Measurements from ENCODE around the gene FAM174C.

Gene FAM174C

DNA sequence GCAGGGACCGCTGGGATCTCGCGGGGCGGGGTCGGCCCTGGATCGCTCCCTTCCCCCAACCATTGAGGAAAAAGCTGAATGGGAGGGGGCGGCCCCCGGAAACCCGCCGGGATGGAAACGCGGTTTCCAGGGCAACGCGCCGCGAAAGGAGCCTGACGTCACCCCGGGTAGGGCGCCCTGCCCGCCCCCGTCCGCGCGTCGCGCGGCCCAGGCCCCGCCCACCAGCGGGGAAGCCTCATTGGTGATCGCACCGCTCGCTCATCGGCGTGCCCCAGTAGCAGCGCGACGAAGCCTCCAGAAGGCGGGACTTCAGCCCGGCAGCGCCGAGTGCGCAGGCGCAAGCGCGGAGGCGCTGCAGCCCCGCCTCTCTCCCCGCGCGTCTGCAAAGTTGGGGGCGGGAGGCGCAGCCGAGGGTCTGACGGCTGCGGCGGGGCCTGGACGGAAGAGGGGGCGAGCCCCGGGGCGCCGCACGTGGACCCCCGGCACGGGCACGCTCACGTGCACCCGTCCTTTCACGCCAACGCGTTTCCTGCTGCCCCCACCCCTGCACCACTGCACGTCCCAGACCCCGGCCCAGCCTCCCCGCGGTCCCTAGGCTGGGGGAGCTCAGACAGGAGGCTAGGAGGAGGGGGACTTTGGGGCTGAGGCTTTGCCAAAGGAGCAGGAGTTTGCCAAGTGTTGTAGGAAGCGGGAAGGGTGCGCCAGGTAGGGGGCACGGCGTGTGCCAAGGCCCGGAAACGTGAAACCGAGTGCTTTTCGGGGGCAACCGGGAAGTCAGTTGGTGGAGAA is 14.4 kb upstream of the FAM174C start:
- peak overlapping the region; percentile 83 for H3K4me3 ChIP-seq (ENCODE audit: low read length)
- DNase-seq (ENCODE audit: low read depth) = peak; percentile 99
- H3K27me3 ChIP-seq (replicated peaks; ENCODE audit: control insufficient read depth, insufficient read depth, low read length) = no peaks in the 10 kb centered on the region
- peaks cover 56% of the 10 kb centered on the region for H3K4me1 ChIP-seq (ENCODE audit: control insufficient read depth, insufficient read depth, low read length)
- H3K9me3 ChIP-seq (ENCODE audit: control insufficient read depth, low read length) = no peaks in the 10 kb centered on the region
- peak overlapping the region; percentile 90 for H3K9ac ChIP-seq (ENCODE audit: low read length)
- H3K36me3 ChIP-seq (ENCODE audit: control insufficient read depth, insufficient read depth, low read length, severe bottlenecking) = peaks cover 26% of the 10 kb centered on the region

GRCh38 chr19:1261538-1261797 is 13.9 kb upstream of the FAM174C start:
- peaks cover 21% of the 10 kb centered on the region for H3K36me3 ChIP-seq (ENCODE audit: control insufficient read depth, insufficient read depth, low read length, severe bottlenecking)
- H3K9ac ChIP-seq (ENCODE audit: low read length) = peak overlapping the region; percentile 90
- no peaks in the 10 kb centered on the region for H3K9me3 ChIP-seq (ENCODE audit: control insufficient read depth, low read length)
- peak; percentile 39 for DNase-seq (ENCODE audit: low read depth)
- no peaks in the 10 kb centered on the region for H3K27me3 ChIP-seq (replicated peaks; ENCODE audit: control insufficient read depth, insufficient read depth, low read length)
- H3K4me3 ChIP-seq (ENCODE audit: low read length) = peak overlapping the region; percentile 83
- H3K4me1 ChIP-seq (ENCODE audit: control insufficient read depth, insufficient read depth, low read length) = peaks cover 59% of the 10 kb centered on the region

GRCh38 chr19:1261798-1262622 is 13.3 kb upstream of the FAM174C start:
- peak overlapping the region; percentile 90 for H3K9ac ChIP-seq (ENCODE audit: low read length)
- H3K4me3 ChIP-seq (ENCODE audit: low read length) = peak overlapping the region; percentile 83
- DNase-seq (ENCODE audit: low read depth) = peak; percentile 64
- H3K9me3 ChIP-seq (ENCODE audit: control insufficient read depth, low read length) = no peaks in the 10 kb centered on the region
- H3K36me3 ChIP-seq (ENCODE audit: control insufficient read depth, insufficient read depth, low read length, severe bottlenecking) = peaks cover 16% of the 10 kb centered on the region
- peaks cover 55% of the 10 kb centered on the region for H3K4me1 ChIP-seq (ENCODE audit: control insufficient read depth, insufficient read depth, low read length)
- no peaks in the 10 kb centered on the region for H3K27me3 ChIP-seq (replicated peaks; ENCODE audit: control insufficient read depth, insufficient read depth, low read length)

GRCh38 chr19:1262623-1263123 is 12.7 kb upstream of the FAM174C start:
- DNase-seq (ENCODE audit: low read depth) = peak; percentile 61

DNA sequence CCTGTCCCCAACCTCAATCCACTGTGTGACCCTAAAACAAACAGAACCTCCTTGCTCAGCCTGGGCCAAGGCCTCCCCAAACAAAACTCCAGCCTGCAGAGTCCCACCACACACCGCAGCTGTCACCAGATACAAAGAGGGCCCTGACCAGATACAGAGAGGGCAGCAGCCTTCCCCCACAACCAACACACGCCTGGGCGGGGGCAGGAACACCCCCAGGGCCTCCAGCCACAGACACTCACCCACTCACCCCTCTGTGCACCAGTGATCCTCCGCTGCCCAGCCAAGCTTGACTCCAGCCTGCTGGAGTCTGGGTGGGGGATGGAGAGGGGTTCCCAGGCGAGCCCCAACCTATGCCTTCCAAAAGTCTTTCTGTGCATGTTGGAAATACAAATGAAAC is 12.1 kb upstream of the FAM174C start:
- peaks cover 55% of the 10 kb centered on the region for H3K4me1 ChIP-seq (ENCODE audit: control insufficient read depth, insufficient read depth, low read length)
- no peak for DNase-seq (ENCODE audit: low read depth)
- H3K36me3 ChIP-seq (ENCODE audit: control insufficient read depth, insufficient read depth, low read length, severe bottlenecking) = peaks cover 4% of the 10 kb centered on the region
- H3K27me3 ChIP-seq (replicated peaks; ENCODE audit: control insufficient read depth, insufficient read depth, low read length) = no peaks in the 10 kb centered on the region
- no peak overlapping the region for H3K9ac ChIP-seq (ENCODE audit: low read length)
- H3K4me3 ChIP-seq (ENCODE audit: low read length) = no peak overlapping the region
- no peaks in the 10 kb centered on the region for H3K9me3 ChIP-seq (ENCODE audit: control insufficient read depth, low read length)

More at GRCh38 chr19:1262623-1263123, 12.7 kb upstream of the FAM174C start:
- Histone ChIP-seq H3K9ac (ENCODE audit: low read length) (peak overlapping the region; percentile 90), H3K27me3 (replicated peaks; ENCODE audit: control insufficient read depth, insufficient read depth, low read length) (no peaks in the 10 kb centered on the region), H3K36me3 (ENCODE audit: control insufficient read depth, insufficient read depth, low read length, severe bottlenecking) (peaks cover 9% of the 10 kb centered on the region), H3K9me3 (ENCODE audit: control insufficient read depth, low read length) (no peaks in the 10 kb centered on the region), H3K4me3 (ENCODE audit: low read length) (no peak overlapping the region), H3K4me1 (ENCODE audit: control insufficient read depth, insufficient read depth, low read length) (peaks cover 55% of the 10 kb centered on the region)

DNA sequence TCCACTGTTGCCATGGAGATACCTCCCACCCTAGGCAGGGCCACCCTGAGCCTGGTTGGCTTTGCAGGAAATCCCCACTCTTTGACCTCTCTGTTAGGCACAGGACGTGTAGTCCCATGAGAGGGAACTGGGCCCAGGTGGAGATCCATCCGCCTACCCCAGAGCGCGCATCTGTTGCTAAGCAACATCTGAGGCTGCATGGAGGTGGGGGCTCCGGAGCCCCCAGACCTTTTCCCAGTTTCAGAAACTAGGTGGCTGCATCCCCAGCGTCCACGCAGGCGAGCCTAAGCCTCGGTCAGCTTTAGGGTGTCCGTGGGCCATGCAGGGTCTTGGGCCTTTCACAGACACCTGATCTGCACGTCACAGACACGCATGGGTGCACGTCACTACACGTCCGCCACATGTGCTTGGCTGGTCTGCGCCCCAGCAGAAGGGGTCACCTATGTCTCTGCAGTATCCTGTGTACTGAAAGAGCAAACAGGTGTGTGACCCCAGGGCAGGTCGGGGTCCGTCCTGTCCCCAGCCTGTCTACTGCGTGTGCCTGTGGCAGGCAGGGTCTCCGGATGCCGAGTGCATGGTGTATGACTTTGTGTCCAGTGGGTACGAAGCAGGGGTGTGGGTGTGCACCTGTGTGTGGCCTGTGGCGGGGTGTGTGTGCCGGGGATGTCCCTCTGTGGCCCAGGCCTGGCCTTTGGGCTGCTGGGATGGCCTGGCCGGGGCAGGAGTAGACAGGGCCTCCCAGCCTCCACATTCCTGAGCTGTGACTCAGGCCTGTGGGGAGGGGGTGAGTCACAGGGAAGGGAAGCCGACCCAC is 10.3 kb upstream of the FAM174C start:
- Histone ChIP-seq H3K27me3 (replicated peaks; ENCODE audit: control insufficient read depth, insufficient read depth, low read length) (no peaks in the 10 kb centered on the region), H3K4me3 (ENCODE audit: low read length) (no peak overlapping the region), H3K9ac (ENCODE audit: low read length) (peak overlapping the region; percentile 40), H3K36me3 (ENCODE audit: control insufficient read depth, insufficient read depth, low read length, severe bottlenecking) (no peaks in the 10 kb centered on the region), H3K9me3 (ENCODE audit: control insufficient read depth, low read length) (no peaks in the 10 kb centered on the region), H3K4me1 (ENCODE audit: control insufficient read depth, insufficient read depth, low read length) (peaks cover 52% of the 10 kb centered on the region)
- peak; percentile 90 for DNase-seq (ENCODE audit: low read depth)

DNA sequence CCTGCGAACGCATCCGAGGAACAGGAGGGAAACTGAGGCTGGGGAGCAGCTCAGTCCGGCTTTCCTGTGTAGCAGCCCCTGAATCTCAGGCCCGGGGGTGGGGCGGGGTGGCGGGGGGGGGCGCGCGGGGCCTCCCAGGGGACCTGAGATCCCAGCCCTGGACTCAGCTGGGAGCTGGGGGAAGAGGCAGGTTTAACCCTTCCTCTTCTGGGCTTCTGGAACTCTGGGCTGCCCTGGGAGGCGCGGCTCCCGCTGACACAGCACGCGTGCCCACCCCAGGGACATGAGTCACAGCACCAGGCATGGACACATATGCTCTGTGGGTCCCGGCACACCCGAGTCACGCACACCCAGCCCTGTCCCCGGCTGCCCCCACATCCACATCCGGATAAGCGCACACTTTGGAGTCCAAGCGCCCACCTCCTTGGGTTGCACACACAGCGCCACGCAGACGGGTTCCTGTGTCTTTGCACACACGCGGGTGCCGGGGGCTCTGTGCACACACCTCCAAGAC is 9.7 kb upstream of the FAM174C start:
- peak; percentile 88 for DNase-seq (ENCODE audit: low read depth)
- peak overlapping the region; percentile 76 for H3K4me3 ChIP-seq (ENCODE audit: low read length)
- peaks cover under 1% of the 10 kb centered on the region for H3K36me3 ChIP-seq (ENCODE audit: control insufficient read depth, insufficient read depth, low read length, severe bottlenecking)
- peak overlapping the region; percentile 90 for H3K9ac ChIP-seq (ENCODE audit: low read length)
- no peaks in the 10 kb centered on the region for H3K9me3 ChIP-seq (ENCODE audit: control insufficient read depth, low read length)
- no peaks in the 10 kb centered on the region for H3K27me3 ChIP-seq (replicated peaks; ENCODE audit: control insufficient read depth, insufficient read depth, low read length)
- peaks cover 53% of the 10 kb centered on the region for H3K4me1 ChIP-seq (ENCODE audit: control insufficient read depth, insufficient read depth, low read length)

GRCh38 chr19:1266129-1266915 is 9.0 kb upstream of the FAM174C start:
- H3K4me1 ChIP-seq (ENCODE audit: control insufficient read depth, insufficient read depth, low read length) = peaks cover 57% of the 10 kb centered on the region
- H3K27me3 ChIP-seq (replicated peaks; ENCODE audit: control insufficient read depth, insufficient read depth, low read length) = no peaks in the 10 kb centered on the region
- DNase-seq (ENCODE audit: low read depth) = peak; percentile 93
- H3K4me3 ChIP-seq (ENCODE audit: low read length) = peak overlapping the region; percentile 76
- peaks cover 7% of the 10 kb centered on the region for H3K36me3 ChIP-seq (ENCODE audit: control insufficient read depth, insufficient read depth, low read length, severe bottlenecking)
- peak overlapping the region; percentile 90 for H3K9ac ChIP-seq (ENCODE audit: low read length)
- H3K9me3 ChIP-seq (ENCODE audit: control insufficient read depth, low read length) = no peaks in the 10 kb centered on the region

DNA sequence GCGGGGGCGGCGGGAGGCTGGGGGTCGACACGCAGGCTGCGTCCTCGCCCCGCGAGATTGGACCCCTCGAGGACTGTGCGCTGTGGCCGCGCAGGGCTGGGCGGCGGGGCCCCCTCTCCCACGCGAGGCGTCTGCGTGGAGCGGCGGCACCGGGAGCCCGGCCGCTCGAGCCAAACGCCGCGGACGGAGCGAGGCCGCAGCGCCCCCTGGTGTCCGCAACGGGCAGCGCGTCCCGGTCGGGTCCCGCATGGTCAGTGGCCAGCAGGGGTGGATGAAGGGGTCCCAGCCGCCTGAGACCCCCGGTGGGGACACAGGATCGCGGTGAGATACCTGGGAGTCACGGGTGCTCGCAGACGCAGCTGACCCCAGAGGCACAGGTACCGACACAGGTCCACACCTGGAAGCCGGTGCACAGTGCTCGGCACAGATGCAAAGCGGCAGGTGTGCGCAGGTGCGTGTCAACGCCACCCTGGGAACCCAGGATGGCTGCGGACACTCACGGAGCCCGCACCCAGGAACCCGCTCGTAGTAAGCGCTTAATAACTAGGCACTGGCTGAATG is 8.3 kb upstream of the FAM174C start:
- H3K4me1 ChIP-seq (ENCODE audit: control insufficient read depth, insufficient read depth, low read length) = peaks cover 57% of the 10 kb centered on the region
- H3K36me3 ChIP-seq (ENCODE audit: control insufficient read depth, insufficient read depth, low read length, severe bottlenecking) = peaks cover 14% of the 10 kb centered on the region
- no peaks in the 10 kb centered on the region for H3K9me3 ChIP-seq (ENCODE audit: control insufficient read depth, low read length)
- peak overlapping the region; percentile 90 for H3K9ac ChIP-seq (ENCODE audit: low read length)
- no peaks in the 10 kb centered on the region for H3K27me3 ChIP-seq (replicated peaks; ENCODE audit: control insufficient read depth, insufficient read depth, low read length)
- peak; percentile 84 for DNase-seq (ENCODE audit: low read depth)
- H3K4me3 ChIP-seq (ENCODE audit: low read length) = peak overlapping the region; percentile 72

All from adipocyte (in vitro differentiated cells).